ENCODE measurements around the gene DTX3. TPM values are rescaled to one million over a fixed set of nuclear protein-coding genes. Genes with fewer than 3 reads are reported as not detected.
"Not testable (repeated sequence)": the region's sequence is repeated elsewhere in the genome, so short reads cannot be mapped to it uniquely, and the experiment has no call there.

DTX3 gene
- total RNA-seq, 1 donor from 2014 or later: 18.3 TPM

GRCh38 chr12:57564178-57564740 is 40.4 kb upstream of the DTX3 start:
- no peak for FAIRE-seq
- Histone ChIP-seq H3K4me3 (ENCODE audit: insufficient read depth, low read depth, low read length) (no peak overlapping the region), H3K27me3 (ENCODE audit: insufficient read depth, low read length) (no peaks in the 10 kb centered on the region), H3K4me2 (ENCODE audit: low read length) (no peak overlapping the region), H3K79me2 (ENCODE audit: insufficient read depth, low read length) (no peaks in the 10 kb centered on the region), H3K27ac (ENCODE audit: low read depth, low read length) (no peak overlapping the region), H3K9ac (ENCODE audit: low read length) (no peak overlapping the region), H4K20me1 (ENCODE audit: insufficient read depth, low read length) (no peaks in the 10 kb centered on the region), H3K4me1 (ENCODE audit: insufficient read depth, low read length) (peaks cover 3% of the 10 kb centered on the region), H3K9me3 (ENCODE audit: insufficient read depth, low read depth, low read length) (no peaks in the 10 kb centered on the region), H2AFZ (ENCODE audit: low read depth, low read length) (no peak overlapping the region), H3K36me3 (ENCODE audit: insufficient read depth, low read length) (peaks cover 4% of the 10 kb centered on the region)
- TF ChIP-seq CTCF (IDR thresholded peaks at IDR 0.05; ENCODE audit: insufficient read depth, low read depth, low read length) (no peak), EZH2 (IDR thresholded peaks at IDR 0.05; ENCODE audit: insufficient read depth, low read length) (no peak)
- Mint-ChIP-seq H3K4me3 (ENCODE audit: unreplicated experiment) (no peak overlapping the region), H3K9me3 (ENCODE audit: unreplicated experiment) (peaks cover 1% of the 10 kb centered on the region), H3K36me3 (ENCODE audit: low read depth, unreplicated experiment) (peaks cover 27% of the 10 kb centered on the region), H3K27ac (ENCODE audit: unreplicated experiment) (no peak overlapping the region), H3K27me3 (ENCODE audit: low read depth, unreplicated experiment) (peaks cover 12% of the 10 kb centered on the region), H3K4me1 (ENCODE audit: low read depth, unreplicated experiment) (no peaks in the 10 kb centered on the region)
- no peak for DNase-seq (ENCODE audit: low read depth)

- no peaks in the 10 kb centered on the region for H3K9me3 Mint-ChIP-seq (ENCODE audit: unreplicated experiment)
- no peak for DNase-seq (ENCODE audit: low read depth)
- Histone ChIP-seq H3K9me3 (ENCODE audit: insufficient read depth, low read depth, low read length) (no peaks in the 10 kb centered on the region), H3K79me2 (ENCODE audit: insufficient read depth, low read length) (no peaks in the 10 kb centered on the region), H2AFZ (ENCODE audit: low read depth, low read length) (no peak overlapping the region), H3K36me3 (ENCODE audit: insufficient read depth, low read length) (peaks cover under 1% of the 10 kb centered on the region), H3K27me3 (ENCODE audit: insufficient read depth, low read length) (no peaks in the 10 kb centered on the region), H3K27ac (ENCODE audit: low read depth, low read length) (no peak overlapping the region), H4K20me1 (ENCODE audit: insufficient read depth, low read length) (no peaks in the 10 kb centered on the region), H3K9ac (ENCODE audit: low read length) (no peak overlapping the region), H3K4me1 (ENCODE audit: insufficient read depth, low read length) (no peaks in the 10 kb centered on the region), H3K4me2 (ENCODE audit: low read length) (no peak overlapping the region), H3K4me3 (ENCODE audit: insufficient read depth, low read depth, low read length) (no peak overlapping the region)
- TF ChIP-seq EZH2 (IDR thresholded peaks at IDR 0.05; ENCODE audit: insufficient read depth, low read length) (no peak), CTCF (IDR thresholded peaks at IDR 0.05; ENCODE audit: insufficient read depth, low read depth, low read length) (no peak)
- H3K36me3 Mint-ChIP-seq (ENCODE audit: low read depth, unreplicated experiment): peaks cover 43% of the 10 kb centered on the region
- H3K27me3 Mint-ChIP-seq (ENCODE audit: low read depth, unreplicated experiment): peaks cover 9% of the 10 kb centered on the region
- FAIRE-seq: no peak
- H3K4me3 Mint-ChIP-seq (ENCODE audit: unreplicated experiment): peak overlapping the region; percentile 12
- no peak overlapping the region for H3K27ac Mint-ChIP-seq (ENCODE audit: unreplicated experiment)
- no peaks in the 10 kb centered on the region for H3K4me1 Mint-ChIP-seq (ENCODE audit: low read depth, unreplicated experiment)
These were observed 35.8 kb upstream of the DTX3 start for GRCh38 chr12:57568838-57569237.

GRCh38 chr12:57569858-57570257 is 34.8 kb upstream of the DTX3 start:
- H3K36me3 Mint-ChIP-seq (ENCODE audit: low read depth, unreplicated experiment): peaks cover 35% of the 10 kb centered on the region
- no peaks in the 10 kb centered on the region for H3K36me3 ChIP-seq (ENCODE audit: insufficient read depth, low read length)
- peaks cover 3% of the 10 kb centered on the region for H3K27me3 Mint-ChIP-seq (ENCODE audit: low read depth, unreplicated experiment)
- FAIRE-seq (no peak), DNase-seq (ENCODE audit: low read depth) (no peak)
- no peak overlapping the region for H3K27ac Mint-ChIP-seq (ENCODE audit: unreplicated experiment)
- no peaks in the 10 kb centered on the region for H4K20me1 ChIP-seq (ENCODE audit: insufficient read depth, low read length)
- H2AFZ ChIP-seq (ENCODE audit: low read depth, low read length): no peak overlapping the region
- no peaks in the 10 kb centered on the region for H3K9me3 Mint-ChIP-seq (ENCODE audit: unreplicated experiment)
- H3K4me3 Mint-ChIP-seq (ENCODE audit: unreplicated experiment): no peak overlapping the region
- no peak overlapping the region for H3K4me2 ChIP-seq (ENCODE audit: low read length)
- H3K4me1 ChIP-seq (ENCODE audit: insufficient read depth, low read length): no peaks in the 10 kb centered on the region
- H3K4me1 Mint-ChIP-seq (ENCODE audit: low read depth, unreplicated experiment): no peaks in the 10 kb centered on the region
- no peak for TF ChIP-seq CTCF (IDR thresholded peaks at IDR 0.05; ENCODE audit: insufficient read depth, low read depth, low read length)
- no peak for TF ChIP-seq EZH2 (IDR thresholded peaks at IDR 0.05; ENCODE audit: insufficient read depth, low read length)
- no peak overlapping the region for H3K4me3 ChIP-seq (ENCODE audit: insufficient read depth, low read depth, low read length)
- H3K9me3 ChIP-seq (ENCODE audit: insufficient read depth, low read depth, low read length): no peaks in the 10 kb centered on the region
- no peak overlapping the region for H3K9ac ChIP-seq (ENCODE audit: low read length)
- H3K27me3 ChIP-seq (ENCODE audit: insufficient read depth, low read length): no peaks in the 10 kb centered on the region
- H3K79me2 ChIP-seq (ENCODE audit: insufficient read depth, low read length): no peaks in the 10 kb centered on the region
- H3K27ac ChIP-seq (ENCODE audit: low read depth, low read length): no peak overlapping the region

GRCh38 chr12:57570438-57570837 is 34.2 kb upstream of the DTX3 start:
- DNase-seq (ENCODE audit: low read depth); H3K27me3 ChIP-seq (ENCODE audit: insufficient read depth, low read length); H3K9me3 ChIP-seq (ENCODE audit: insufficient read depth, low read depth, low read length); H3K36me3 ChIP-seq (ENCODE audit: insufficient read depth, low read length); H3K4me3 Mint-ChIP-seq (ENCODE audit: unreplicated experiment); H3K4me1 ChIP-seq (ENCODE audit: insufficient read depth, low read length); H2AFZ ChIP-seq (ENCODE audit: low read depth, low read length); FAIRE-seq; H3K4me1 Mint-ChIP-seq (ENCODE audit: low read depth, unreplicated experiment); H3K27ac ChIP-seq (ENCODE audit: low read depth, low read length); H4K20me1 ChIP-seq (ENCODE audit: insufficient read depth, low read length); H3K4me2 ChIP-seq (ENCODE audit: low read length); H3K9ac ChIP-seq (ENCODE audit: low read length); H3K4me3 ChIP-seq (ENCODE audit: insufficient read depth, low read depth, low read length); H3K27ac Mint-ChIP-seq (ENCODE audit: unreplicated experiment); H3K27me3 Mint-ChIP-seq (ENCODE audit: low read depth, unreplicated experiment); H3K79me2 ChIP-seq (ENCODE audit: insufficient read depth, low read length); H3K9me3 Mint-ChIP-seq (ENCODE audit: unreplicated experiment): not testable (repeated sequence)
- H3K36me3 Mint-ChIP-seq (ENCODE audit: low read depth, unreplicated experiment): peaks cover 40% of the 10 kb centered on the region
